AG10803 (cell line): ENCODE measurements around the gene BOK.

ENCODE experiments used
- DNase-seq: peaks from one replicate; pipeline ENCODE4 v3.0.0; 2010; ENCODE audit warnings: low read depth
- H3K4me3 ChIP-seq: 2 replicates; pipeline ENCODE4 v1.5.1; 2011; ENCODE audit warnings: mild to moderate bottlenecking, low read length, control low read depth
- CTCF ChIP-seq: conservative IDR thresholded peaks from 2 replicates; pipeline ENCODE4 v1.5.1; 2011; ENCODE audit warnings: mild to moderate bottlenecking, low read length, control low read depth, inconsistent platforms

BOK gene

DNA sequence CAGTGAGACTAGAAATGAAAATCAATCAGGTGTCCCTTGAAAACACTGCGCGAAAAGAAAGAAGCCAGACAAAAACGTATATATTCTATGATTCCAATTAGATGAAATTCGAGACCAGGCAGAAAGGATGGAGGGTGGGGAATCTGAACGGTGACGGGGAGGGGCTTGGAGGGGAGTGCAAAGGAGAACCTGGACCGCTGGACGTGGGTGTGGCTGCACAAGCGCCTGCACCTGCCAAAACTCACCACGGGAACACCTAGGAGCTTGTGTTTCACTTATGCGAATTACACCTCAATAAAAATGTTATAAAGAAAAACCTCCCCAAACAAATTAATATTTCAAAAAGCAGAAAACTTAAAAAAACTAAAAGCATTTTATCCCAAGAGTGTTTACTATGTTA, 56.5 kb downstream of the BOK start:
- no peak for DNase-seq
- no peak overlapping the region for H3K4me3 ChIP-seq

GRCh38 chr2:241615522-241616052, 57.0 kb downstream of the BOK start:
- no peak for DNase-seq
- TF ChIP-seq CTCF = no peak
- no peak overlapping the region for H3K4me3 ChIP-seq

More for the DNA sequence above, 56.5 kb downstream of the BOK start:
- TF ChIP-seq CTCF = no peak

- H3K4me3 ChIP-seq = no peak overlapping the region
- no peak for DNase-seq
- TF ChIP-seq CTCF = no peak
Measured at GRCh38 chr2:241616168-241617125, 57.9 kb downstream of the BOK start.

GRCh38 chr2:241617431-241618154, 59.0 kb downstream of the BOK start:
- H3K4me3 ChIP-seq = no peak overlapping the region
- no peak for TF ChIP-seq CTCF
- no peak for DNase-seq

DNA sequence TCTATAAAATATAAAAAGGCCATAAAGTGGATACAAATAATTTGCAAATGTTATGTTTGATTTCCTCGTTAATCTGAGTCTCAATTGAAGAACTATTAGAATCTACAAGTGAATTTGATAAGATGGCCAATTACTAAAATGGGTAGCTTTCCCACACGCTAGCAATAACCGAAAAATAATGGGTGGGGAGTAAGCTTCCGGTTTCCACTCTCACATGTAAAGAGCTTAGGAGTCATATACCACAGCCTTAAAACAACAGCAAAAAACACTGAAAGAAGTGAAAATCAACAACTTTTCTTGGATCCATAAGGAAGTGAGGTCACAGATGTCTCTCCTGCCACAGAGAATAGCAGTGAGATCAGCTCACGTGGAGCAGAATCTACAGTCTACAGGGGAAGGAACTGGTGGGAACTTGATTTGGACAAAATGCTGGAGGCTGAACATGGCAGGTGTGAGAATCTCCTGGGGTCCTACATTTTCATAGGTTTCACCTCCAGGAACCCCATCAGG, 59.8 kb downstream of the BOK start:
- TF ChIP-seq CTCF = no peak
- no peak overlapping the region for H3K4me3 ChIP-seq
- no peak for DNase-seq

- TF ChIP-seq CTCF = no peak
- no peak overlapping the region for H3K4me3 ChIP-seq
Measured at GRCh38 chr2:241618829-241619228, 60.3 kb downstream of the BOK start.

More at GRCh38 chr2:241618829-241619228, 60.3 kb downstream of the BOK start:
- no peak for DNase-seq
